ENCODE measurements around the gene ROR2.
"Not testable (repeated sequence)": the region's sequence is repeated elsewhere in the genome, so short reads cannot be mapped to it uniquely, and the experiment has no call there.

ROR2 gene

GRCh38 chr9:91915524-91916263, 34.3 kb downstream of the ROR2 start:
- no peak for TF ChIP-seq BHLHE40 (IDR thresholded peaks at IDR 0.05; ENCODE audit: borderline replicate concordance)
- TF ChIP-seq PKNOX1 (IDR thresholded peaks at IDR 0.05) = no peak
- no peak for TF ChIP-seq LEF1 (IDR thresholded peaks at IDR 0.05; ENCODE audit: borderline replicate concordance)
- no peak for TF ChIP-seq L3MBTL2 (conservative IDR thresholded peaks at IDR 0.05)
- TF ChIP-seq TARDBP (IDR thresholded peaks at IDR 0.05) = no peak
- TF ChIP-seq ELF4 (IDR thresholded peaks at IDR 0.05) = no peak
- no peak for TF ChIP-seq SUZ12 (IDR thresholded peaks at IDR 0.05)
- no peak for TF ChIP-seq FOXK2 (IDR thresholded peaks at IDR 0.05)
- no peak for TF ChIP-seq SP1 (IDR thresholded peaks at IDR 0.05)
- TF ChIP-seq HDGF (IDR thresholded peaks at IDR 0.05; ENCODE audit: borderline replicate concordance) = no peak
- TF ChIP-seq FOXA1 (IDR thresholded peaks at IDR 0.05) = no peak
- TF ChIP-seq ZNF384 (IDR thresholded peaks at IDR 0.05) = no peak
- no peak for TF ChIP-seq FOXM1 (IDR thresholded peaks at IDR 0.05; ENCODE audit: borderline replicate concordance)
- TF ChIP-seq CTBP1 (IDR thresholded peaks at IDR 0.05; ENCODE audit: borderline replicate concordance) = no peak
- DNase-seq (ENCODE audit: extremely low spot score) = no peak
- POLR2A ChIA-PET = no interaction called here
- CTCF ChIA-PET = interaction anchor here (0.6 kb wide), 1 partner anchor 35 kb away, joined by 3 read pairs; no protein-coding TSS in a partner anchor

GRCh38 chr9:91914937-91915336, 35.1 kb downstream of the ROR2 start:
- DNase-seq (ENCODE audit: extremely low spot score) = no peak
- POLR2A ChIA-PET = no interaction called here
- CTCF ChIA-PET = interaction anchor here (0.6 kb wide), 1 partner anchor 36 kb away, joined by 3 read pairs; no protein-coding TSS in a partner anchor
- TF ChIP-seq LEF1 (IDR thresholded peaks at IDR 0.05; ENCODE audit: borderline replicate concordance) (no peak), ELF4 (IDR thresholded peaks at IDR 0.05) (no peak), CTBP1 (IDR thresholded peaks at IDR 0.05; ENCODE audit: borderline replicate concordance) (no peak), SUZ12 (IDR thresholded peaks at IDR 0.05) (no peak), FOXK2 (IDR thresholded peaks at IDR 0.05) (no peak), PKNOX1 (IDR thresholded peaks at IDR 0.05) (no peak), HDGF (IDR thresholded peaks at IDR 0.05; ENCODE audit: borderline replicate concordance) (no peak)

- ChIA-PET CTCF (no interaction called here), POLR2A (no interaction called here)
- no peak for DNase-seq (ENCODE audit: extremely low spot score)
- TF ChIP-seq BHLHE40 (IDR thresholded peaks at IDR 0.05; ENCODE audit: borderline replicate concordance) = no peak
- peak; percentile 26; the same call in 1 of the 2 replicates for TF ChIP-seq PKNOX1 (IDR thresholded peaks at IDR 0.05)
- no peak for TF ChIP-seq FOXM1 (IDR thresholded peaks at IDR 0.05; ENCODE audit: borderline replicate concordance)
- no peak for TF ChIP-seq ARNT (IDR thresholded peaks at IDR 0.05)
Measured at GRCh38 chr9:91914404-91914803, 35.6 kb downstream of the ROR2 start.

GRCh38 chr9:91913986-91914385, 36.0 kb downstream of the ROR2 start:
- ChIA-PET POLR2A (no interaction called here), CTCF (no interaction called here)
- no peak for DNase-seq (ENCODE audit: extremely low spot score)
- TF ChIP-seq PKNOX1 (IDR thresholded peaks at IDR 0.05) = no peak
- no peak for TF ChIP-seq CTBP1 (IDR thresholded peaks at IDR 0.05; ENCODE audit: borderline replicate concordance)
- TF ChIP-seq ZNF384 (IDR thresholded peaks at IDR 0.05) = no peak
- TF ChIP-seq NFRKB (IDR thresholded peaks at IDR 0.05) = no peak
- no peak for TF ChIP-seq TARDBP (IDR thresholded peaks at IDR 0.05)
- TF ChIP-seq FOXK2 (IDR thresholded peaks at IDR 0.05) = no peak
- TF ChIP-seq SUZ12 (IDR thresholded peaks at IDR 0.05) = no peak
- TF ChIP-seq L3MBTL2 (conservative IDR thresholded peaks at IDR 0.05) = no peak
- no peak for TF ChIP-seq FOXM1 (IDR thresholded peaks at IDR 0.05; ENCODE audit: borderline replicate concordance)
- no peak for TF ChIP-seq BHLHE40 (IDR thresholded peaks at IDR 0.05; ENCODE audit: borderline replicate concordance)
- TF ChIP-seq FOXA1 (IDR thresholded peaks at IDR 0.05) = no peak
- TF ChIP-seq HDGF (IDR thresholded peaks at IDR 0.05; ENCODE audit: borderline replicate concordance) = no peak
- TF ChIP-seq SP1 (IDR thresholded peaks at IDR 0.05) = no peak
- TF ChIP-seq ARNT (IDR thresholded peaks at IDR 0.05) = no peak
- TF ChIP-seq LEF1 (IDR thresholded peaks at IDR 0.05; ENCODE audit: borderline replicate concordance) = no peak
- no peak for TF ChIP-seq ELF4 (IDR thresholded peaks at IDR 0.05)

- TF ChIP-seq LEF1 (IDR thresholded peaks at IDR 0.05; ENCODE audit: borderline replicate concordance) (no peak), SUZ12 (IDR thresholded peaks at IDR 0.05) (no peak), HDGF (IDR thresholded peaks at IDR 0.05; ENCODE audit: borderline replicate concordance) (no peak), ELF4 (IDR thresholded peaks at IDR 0.05) (no peak), ARNT (IDR thresholded peaks at IDR 0.05) (no peak), ZNF384 (IDR thresholded peaks at IDR 0.05) (no peak)
- no peak for DNase-seq (ENCODE audit: extremely low spot score)
- ChIA-PET POLR2A (no interaction called here), CTCF (interaction anchor here (1.2 kb wide), 1 partner anchor 9 kb away, joined by 3 read pairs; no protein-coding TSS in a partner anchor)
Measured at GRCh38 chr9:91913096-91913495, 36.9 kb downstream of the ROR2 start.

GRCh38 chr9:91911657-91912056, 38.4 kb downstream of the ROR2 start:
- TF ChIP-seq TARDBP (IDR thresholded peaks at IDR 0.05) (no peak), CTBP1 (IDR thresholded peaks at IDR 0.05; ENCODE audit: borderline replicate concordance) (no peak), FOXA1 (IDR thresholded peaks at IDR 0.05) (no peak), SP1 (IDR thresholded peaks at IDR 0.05) (no peak), PKNOX1 (IDR thresholded peaks at IDR 0.05) (no peak), NFRKB (IDR thresholded peaks at IDR 0.05) (no peak), HDGF (IDR thresholded peaks at IDR 0.05; ENCODE audit: borderline replicate concordance) (no peak), ZNF384 (IDR thresholded peaks at IDR 0.05) (no peak), SUZ12 (IDR thresholded peaks at IDR 0.05) (no peak), FOXK2 (IDR thresholded peaks at IDR 0.05) (no peak), ELF4 (IDR thresholded peaks at IDR 0.05) (no peak), FOXM1 (IDR thresholded peaks at IDR 0.05; ENCODE audit: borderline replicate concordance) (no peak), BHLHE40 (IDR thresholded peaks at IDR 0.05; ENCODE audit: borderline replicate concordance) (no peak), ARNT (IDR thresholded peaks at IDR 0.05) (no peak)
- CTCF ChIA-PET = no interaction called here
- no peak for DNase-seq (ENCODE audit: extremely low spot score)
- POLR2A ChIA-PET = no interaction called here

GRCh38 chr9:91909256-91909655, 40.8 kb downstream of the ROR2 start:
- POLR2A ChIA-PET; CTCF ChIA-PET; DNase-seq (ENCODE audit: extremely low spot score): not testable (repeated sequence)

All from HEK293T (cell line).